ENCODE data around the gene SLC44A1. TPM values are rescaled to one million over a fixed set of nuclear protein-coding genes. Genes with fewer than 3 reads are reported as not detected.

The SLC44A1 gene
- total RNA-seq, 6 experiments from 2014 or later, result 46.6 to 66.3 (median 56.0) TPM

- Mint-ChIP-seq H3K27me3 (ENCODE audit: insufficient read depth) (no peaks in the 10 kb centered on the region; the same call in 1 of the 2 replicates), H3K4me3 (no peak overlapping the region)
- TF ChIP-seq CTCF (IDR thresholded peaks at IDR 0.05), result no peak
These were observed 38.5 kb upstream of the SLC44A1 start for GRCh38 chr9:105205787-105206495.

GRCh38 chr9:105206496-105206820 is 38.0 kb upstream of the SLC44A1 start:
- no peak overlapping the region for H3K4me3 Mint-ChIP-seq
- TF ChIP-seq CTCF (IDR thresholded peaks at IDR 0.05), result no peak
- no peaks in the 10 kb centered on the region for H3K9me3 Mint-ChIP-seq
- H3K27ac Mint-ChIP-seq, result peak overlapping the region; percentile 83
- DNase-seq, result no peak
- no peaks in the 10 kb centered on the region; the same call in 1 of the 2 replicates for H3K27me3 Mint-ChIP-seq (ENCODE audit: insufficient read depth)
- peaks cover 32% of the 10 kb centered on the region for H3K4me1 Mint-ChIP-seq (ENCODE audit: low read depth)
- no peaks in the 10 kb centered on the region for H3K36me3 Mint-ChIP-seq (ENCODE audit: low read depth)

More at GRCh38 chr9:105205787-105206495, 38.5 kb upstream of the SLC44A1 start:
- peaks cover 32% of the 10 kb centered on the region for H3K4me1 Mint-ChIP-seq (ENCODE audit: low read depth)
- H3K36me3 Mint-ChIP-seq (ENCODE audit: low read depth), result no peaks in the 10 kb centered on the region
- no peaks in the 10 kb centered on the region for H3K9me3 Mint-ChIP-seq
- H3K27ac Mint-ChIP-seq, result peak overlapping the region; percentile 83
- DNase-seq, result peak; percentile 81

GRCh38 chr9:105206821-105207699 is 37.4 kb upstream of the SLC44A1 start:
- DNase-seq, result no peak
- Mint-ChIP-seq H3K4me1 (ENCODE audit: low read depth) (peaks cover 32% of the 10 kb centered on the region), H3K36me3 (ENCODE audit: low read depth) (no peaks in the 10 kb centered on the region), H3K9me3 (no peaks in the 10 kb centered on the region), H3K27me3 (ENCODE audit: insufficient read depth) (no peaks in the 10 kb centered on the region; the same call in 1 of the 2 replicates), H3K4me3 (no peak overlapping the region), H3K27ac (peak overlapping the region; percentile 83; the same call in 1 of the 2 replicates)
- TF ChIP-seq CTCF (IDR thresholded peaks at IDR 0.05), result no peak

- no peak for TF ChIP-seq CTCF (IDR thresholded peaks at IDR 0.05)
- Mint-ChIP-seq H3K36me3 (ENCODE audit: low read depth) (no peaks in the 10 kb centered on the region), H3K4me1 (ENCODE audit: low read depth) (peaks cover 16% of the 10 kb centered on the region; the same call in 1 of the 2 replicates), H3K4me3 (no peak overlapping the region), H3K9me3 (no peaks in the 10 kb centered on the region), H3K27ac (no peak overlapping the region), H3K27me3 (ENCODE audit: insufficient read depth) (no peaks in the 10 kb centered on the region; the same call in 1 of the 2 replicates)
- no peak for DNase-seq
These were observed 27.8 kb upstream of the SLC44A1 start for GRCh38 chr9:105216440-105217178.

- DNase-seq, result no peak
- no peak for TF ChIP-seq CTCF (IDR thresholded peaks at IDR 0.05)
- Mint-ChIP-seq H3K27me3 (ENCODE audit: insufficient read depth) (no peaks in the 10 kb centered on the region; the same call in 1 of the 2 replicates), H3K4me3 (no peak overlapping the region), H3K27ac (no peak overlapping the region), H3K9me3 (peaks cover 14% of the 10 kb centered on the region), H3K36me3 (ENCODE audit: low read depth) (peaks cover 5% of the 10 kb centered on the region), H3K4me1 (ENCODE audit: low read depth) (peaks cover 16% of the 10 kb centered on the region; the same call in 1 of the 2 replicates)
These were observed 25.8 kb upstream of the SLC44A1 start for GRCh38 chr9:105218673-105219072.

All from HFFc6 (cell line).